Left renal pelvis (tissue), 4 donors: ENCODE measurements around the gene STX18. TPM values are rescaled to one million over a fixed set of nuclear protein-coding genes. Genes with fewer than 3 reads are reported as not detected.

Experiments used
- DNase-seq, 4 donors: peaks; one replicate each; pipeline ENCODE4 v3.0.0-alpha.2; 2013; ENCODE audit warnings: low read depth in 4 of 4, low spot score in 3 of 4
- polyA plus RNA-seq, 4 donors: library from polyadenylated mRNA; unstranded; fragments of 120-200 nt; gene quantifications; one replicate each; pipeline ENCODE4 v1.2.1, GENCODE V29; 2013; ENCODE audit not compliant: insufficient read length in 4 of 4

Gene STX18
- polyA plus RNA-seq, 4 donors = 50.6 to 88.1 (median 73.4) TPM

DNA sequence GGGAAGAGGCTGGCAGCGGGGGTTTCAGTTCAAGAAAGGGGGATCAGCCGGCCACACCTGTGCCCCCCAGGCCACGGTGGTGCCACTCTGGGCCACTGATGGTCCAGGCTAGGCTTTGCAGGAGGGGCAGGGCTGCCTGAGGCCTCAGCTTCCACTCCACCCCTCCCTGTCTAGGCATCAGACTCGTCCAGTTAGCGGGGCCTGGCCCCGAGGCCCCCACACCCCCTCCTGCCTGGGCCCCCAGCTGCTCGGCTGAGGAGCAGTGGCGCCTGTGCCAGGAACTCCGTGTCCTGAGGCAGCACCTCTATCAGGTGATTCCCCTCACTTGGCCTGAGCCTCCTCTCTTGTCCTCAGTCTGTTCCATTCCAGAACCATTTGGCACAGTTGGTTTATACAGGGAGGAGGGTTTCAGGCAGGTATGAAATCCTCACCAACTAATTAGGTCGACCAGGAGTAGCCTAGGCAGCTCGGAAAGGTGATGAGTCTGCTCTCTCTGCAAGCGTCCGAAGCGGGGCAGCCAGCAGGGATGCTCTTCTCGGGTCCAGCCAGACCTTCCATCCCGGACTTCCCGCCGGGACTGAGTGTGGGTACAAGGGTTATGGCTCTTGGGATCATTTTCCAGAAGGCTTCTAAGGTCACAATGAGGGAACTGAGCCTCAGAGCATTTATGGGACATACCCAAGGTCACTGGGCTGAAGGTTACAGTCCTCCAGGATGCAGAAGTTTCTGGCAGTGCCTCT lies 152.8 kb downstream of the STX18 start:
- DNase-seq = no peak

DNA sequence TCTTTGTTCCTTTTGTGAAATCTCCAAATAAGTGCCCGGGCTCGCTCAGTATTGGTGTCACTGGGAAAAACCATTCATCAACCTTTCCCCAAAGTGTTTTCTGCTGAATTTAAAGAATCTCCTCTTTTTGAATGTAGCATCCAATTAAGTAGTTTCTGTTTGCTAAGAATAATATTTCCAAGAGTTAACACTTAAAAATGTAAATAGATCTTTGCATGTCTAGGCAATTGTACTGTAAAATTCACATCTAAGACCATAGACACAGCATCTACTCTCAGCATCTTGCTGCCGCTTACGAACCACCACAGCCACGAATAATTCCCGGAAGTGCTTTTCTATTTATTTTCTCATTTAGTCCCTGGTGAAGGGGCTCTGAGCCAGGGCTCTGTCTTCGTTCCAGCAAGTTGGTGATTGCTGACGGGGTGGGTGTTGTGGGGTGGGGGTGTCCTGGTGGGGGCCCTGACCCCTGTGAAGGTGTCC lies 153.5 kb downstream of the STX18 start:
- DNase-seq = no peak

DNA sequence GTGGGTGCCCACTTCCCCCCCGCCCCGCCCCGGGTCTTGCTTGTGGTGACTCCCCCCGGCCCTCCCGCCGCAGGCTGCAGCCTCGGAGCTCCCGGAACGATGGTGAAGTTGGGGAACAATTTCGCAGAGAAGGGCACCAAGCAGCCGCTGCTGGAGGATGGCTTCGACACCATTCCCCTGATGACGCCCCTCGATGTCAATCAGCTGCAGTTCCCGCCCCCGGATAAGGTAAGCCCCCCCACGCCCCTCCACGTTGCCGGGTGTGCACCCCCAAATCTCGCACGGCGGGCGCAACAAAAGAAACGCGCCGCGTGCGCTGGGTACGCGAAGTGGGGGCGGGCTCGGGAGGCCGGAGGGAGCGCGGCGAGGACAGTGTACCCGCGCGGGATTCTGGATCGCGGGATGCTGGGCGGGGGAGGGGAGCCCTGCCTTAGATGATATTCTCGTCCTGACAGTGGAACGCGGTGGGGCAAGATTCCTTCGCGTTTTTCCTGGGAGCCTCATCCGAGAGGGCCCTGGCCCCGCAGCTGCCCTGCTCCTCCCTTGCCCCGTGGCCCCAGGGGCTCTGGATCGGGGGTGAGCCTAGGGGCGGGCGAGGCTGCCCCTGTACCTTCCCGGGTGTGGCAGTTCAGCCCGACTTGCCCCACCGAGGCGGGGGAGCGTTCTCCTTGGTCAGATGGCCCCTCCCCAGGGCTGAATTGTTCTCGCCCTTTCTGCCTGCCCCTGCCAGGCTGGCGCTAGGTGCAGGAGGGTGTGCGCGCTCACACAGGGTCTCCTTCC lies 154.1 kb downstream of the STX18 start:
- no peak for DNase-seq

DNA sequence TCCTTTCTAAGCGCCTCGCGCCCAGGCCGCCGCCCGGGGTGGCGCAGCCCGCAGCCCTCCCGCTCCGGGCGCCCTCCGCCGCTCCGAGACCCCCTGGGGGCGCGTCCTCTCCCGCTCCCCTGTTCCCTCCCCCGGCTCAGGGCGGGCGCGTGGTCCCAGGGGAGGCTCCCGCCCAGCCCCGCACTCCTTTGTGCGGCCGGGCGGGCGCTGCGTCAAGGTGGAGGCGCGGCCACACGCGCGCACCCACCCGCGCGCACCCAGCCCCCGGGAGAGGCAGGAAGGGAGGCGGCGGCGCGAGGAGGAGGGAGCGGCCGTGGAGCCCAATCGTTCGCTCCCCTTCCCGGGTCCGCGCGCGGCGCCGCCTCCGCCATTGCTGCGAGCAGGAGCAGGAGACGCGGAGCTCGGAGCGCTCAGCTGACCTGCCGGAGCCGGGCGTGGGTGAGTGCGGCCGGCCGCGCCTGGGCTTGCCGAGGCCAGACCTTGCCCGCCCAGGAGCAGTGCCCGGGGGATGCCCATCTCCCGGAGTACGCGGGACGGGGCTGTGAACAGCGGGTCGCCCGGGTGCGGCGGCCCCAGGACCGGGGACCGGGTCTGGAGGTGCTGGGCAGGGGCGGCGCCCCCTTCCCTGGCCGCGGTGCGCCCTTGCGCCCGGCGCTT lies 155.0 kb downstream of the STX18 start, which contains the start of gene NSG1:
Gene NSG1 (plus strand): TSS at position 367 of the 657 bp plus-strand sequence. CDS start 528 bp downstream, outside the sequence.
- no peak for DNase-seq

DNA sequence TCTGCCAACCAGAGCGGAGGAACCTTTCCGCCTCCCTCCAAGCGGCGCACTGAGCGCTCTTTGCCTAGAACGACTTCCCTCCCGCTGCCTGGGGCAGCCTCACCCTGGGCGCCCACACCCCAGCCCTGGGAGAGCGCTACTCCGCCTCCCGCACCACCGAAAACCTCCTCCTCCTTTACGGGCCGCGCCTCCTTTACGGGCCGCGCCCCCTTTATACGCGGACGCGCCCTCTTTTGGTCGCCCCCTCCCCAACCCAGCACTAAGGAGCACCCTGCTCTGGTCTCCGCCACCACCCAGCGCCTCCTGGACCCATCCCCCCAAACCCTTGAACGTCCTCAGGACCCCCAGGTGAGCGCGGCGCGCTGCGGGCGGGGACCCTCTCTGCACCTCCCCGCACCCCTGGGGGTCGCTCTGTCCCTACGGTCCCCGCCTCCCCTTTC lies 155.5 kb downstream of the STX18 start:
- no peak for DNase-seq

DNA sequence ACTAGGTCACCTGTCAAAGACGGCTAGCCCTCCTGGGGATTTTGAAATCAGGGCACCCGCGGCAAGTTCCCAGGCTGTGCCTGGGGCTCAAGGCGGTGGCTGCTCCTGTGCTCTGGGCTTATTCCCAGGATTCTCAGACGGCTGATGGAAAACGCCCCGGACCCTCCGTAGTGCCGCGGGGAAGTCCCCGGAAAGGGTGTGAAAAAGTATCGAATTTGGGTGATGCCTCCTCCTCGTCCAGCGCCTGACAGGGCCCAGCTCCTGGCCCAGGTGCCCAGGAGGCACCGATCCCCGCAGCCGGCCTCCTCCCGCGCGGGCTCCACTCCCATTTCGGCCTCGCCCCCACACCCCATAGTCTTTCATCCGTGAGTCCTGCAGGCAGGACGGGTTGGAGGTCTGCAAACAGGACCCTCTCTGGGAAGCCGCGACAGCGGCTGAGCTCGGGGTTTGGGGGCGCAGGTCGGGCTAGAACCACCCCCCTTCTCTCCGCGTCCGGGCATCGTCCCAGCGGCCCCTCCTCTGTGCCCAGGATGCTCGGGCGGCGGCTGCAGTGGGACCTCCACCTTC lies 156.0 kb downstream of the STX18 start:
- no peak for DNase-seq

DNA sequence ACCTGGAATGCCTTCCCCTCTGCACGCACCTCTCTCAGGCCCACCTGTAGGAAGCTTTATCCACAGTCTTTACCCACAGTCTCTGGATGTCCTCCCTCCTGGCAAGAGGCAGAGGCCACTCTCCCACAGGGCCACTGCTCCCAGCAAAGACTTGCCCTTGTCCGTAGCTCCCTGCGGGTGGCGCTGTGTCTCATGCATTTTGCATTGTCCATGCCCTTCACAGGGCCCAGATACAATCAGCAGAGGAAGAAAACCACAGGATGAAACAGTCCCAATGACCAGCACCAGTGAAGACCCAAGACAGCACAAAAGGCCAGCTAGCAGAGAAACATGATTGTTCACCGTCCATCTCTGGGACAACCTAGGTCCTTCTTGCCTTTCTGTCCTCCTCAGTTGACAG lies 157.0 kb downstream of the STX18 start:
- DNase-seq = no peak

DNA sequence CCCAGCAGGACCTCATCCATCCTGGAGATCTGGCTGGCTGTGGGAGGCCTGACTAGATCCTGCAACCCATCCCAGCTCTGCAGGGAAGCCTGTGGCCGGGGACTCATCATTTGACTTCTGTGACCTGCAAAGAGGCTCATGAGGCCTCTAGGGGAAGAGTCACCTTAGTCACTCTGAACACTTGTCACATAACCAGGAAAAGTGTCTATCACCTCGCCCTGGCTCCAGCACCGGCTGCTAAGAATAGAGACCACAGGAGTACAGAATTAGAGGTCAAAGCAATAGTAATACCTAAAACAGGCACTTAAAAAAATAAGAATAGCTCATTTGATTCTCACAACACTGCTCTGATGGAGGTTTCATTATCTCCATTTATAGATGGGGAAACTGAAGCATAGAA lies 158.8 kb downstream of the STX18 start:
- DNase-seq = no peak

DNA sequence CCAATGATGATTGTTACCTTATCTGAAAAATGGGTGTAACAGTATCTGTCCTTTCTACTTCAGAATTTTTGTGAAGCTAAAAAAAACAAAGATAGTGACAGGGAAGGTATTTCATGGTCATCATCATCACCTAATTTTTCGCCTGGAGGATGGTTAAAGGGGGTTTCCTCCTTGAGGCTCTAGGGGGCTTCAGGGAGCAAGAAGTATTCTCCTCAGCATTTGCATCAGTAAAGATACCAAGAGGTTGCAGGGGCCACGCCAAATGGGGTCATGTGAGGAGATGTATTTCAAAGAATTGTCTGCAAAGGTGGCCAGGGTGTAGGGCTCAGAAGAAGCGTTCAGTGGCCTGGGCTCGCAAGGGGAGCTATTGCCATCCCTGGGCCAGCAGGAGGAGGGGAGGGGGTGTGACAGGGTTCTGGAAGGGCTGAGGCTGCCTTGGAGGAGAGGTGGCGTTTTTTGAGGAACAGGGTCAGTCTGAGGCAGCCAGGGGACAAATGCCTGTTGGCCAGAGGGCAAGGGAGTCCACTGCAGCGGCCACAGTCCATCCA lies 162.2 kb downstream of the STX18 start:
- no peak for DNase-seq

DNA sequence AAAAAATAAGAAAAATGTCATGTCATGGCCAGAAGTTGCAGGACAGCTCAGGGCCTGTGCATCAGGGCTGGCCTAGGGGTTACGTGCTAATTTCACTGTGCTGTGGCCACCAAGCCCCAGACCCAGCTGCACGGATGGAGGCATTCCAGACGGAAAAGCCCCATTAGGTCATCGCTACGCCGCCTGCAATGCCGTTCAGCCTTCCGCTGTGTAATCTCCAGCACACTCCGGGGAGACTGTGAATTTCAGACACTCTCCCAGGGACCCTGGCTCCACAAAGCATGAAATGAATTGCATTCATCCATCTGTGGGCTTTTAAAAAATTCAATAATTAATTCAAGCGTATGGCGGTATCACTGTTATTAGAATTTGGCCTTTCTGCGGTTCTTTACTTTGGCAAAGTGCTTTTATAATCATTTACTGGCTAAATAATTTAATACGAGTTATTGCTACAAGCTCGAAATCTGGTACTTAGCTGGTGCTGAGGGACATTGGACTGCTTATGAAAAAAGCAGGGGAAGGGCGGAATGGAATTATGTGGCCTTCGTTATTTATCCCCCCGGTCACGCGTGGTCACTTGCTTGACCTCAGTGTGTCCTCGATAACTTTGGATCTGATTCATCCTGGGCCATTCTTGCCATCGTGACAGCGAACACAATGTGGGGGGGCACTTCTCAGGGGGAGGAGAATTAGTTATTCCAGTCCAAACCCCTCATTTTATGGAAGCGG lies 164.0 kb downstream of the STX18 start:
- DNase-seq = no peak

DNA sequence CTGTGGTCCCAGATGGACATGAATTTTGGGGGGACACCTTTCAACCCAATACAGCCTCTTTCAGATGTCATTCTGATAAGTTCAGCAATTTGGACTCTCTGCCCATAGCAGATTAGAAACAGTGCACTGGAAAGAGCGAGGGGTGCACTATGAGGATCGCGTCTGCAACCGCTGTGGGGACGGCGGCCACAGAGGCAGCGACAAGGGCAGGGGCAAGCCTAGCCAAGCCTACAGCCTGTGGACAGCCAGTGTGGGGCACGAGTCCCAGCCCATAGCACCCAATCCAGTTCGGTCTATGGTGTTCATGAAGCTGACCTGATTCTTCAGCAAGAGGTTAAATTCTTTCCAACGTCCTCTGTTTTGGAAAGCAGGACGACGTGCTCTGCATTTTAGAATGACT lies 164.7 kb downstream of the STX18 start:
- DNase-seq = no peak

DNA sequence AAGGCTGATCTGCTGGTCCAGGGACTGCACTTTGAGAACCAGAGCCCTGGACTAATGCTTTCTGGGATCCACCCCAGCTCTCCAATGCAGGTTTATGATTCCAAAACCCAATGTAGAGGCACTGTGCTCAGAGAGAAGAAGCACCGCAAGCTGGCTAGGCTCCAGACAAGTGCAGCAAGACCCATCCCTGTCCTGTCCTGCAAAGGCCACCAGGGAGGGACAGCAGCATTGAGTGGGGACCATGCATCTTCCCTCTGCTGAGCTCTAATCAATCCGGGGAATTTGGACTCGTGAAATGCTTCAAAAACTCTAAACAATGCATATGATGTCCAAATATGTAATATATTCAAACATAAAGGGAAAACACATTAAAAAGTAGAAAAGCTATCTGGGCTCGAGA lies 165.8 kb downstream of the STX18 start:
- DNase-seq = no peak

DNA sequence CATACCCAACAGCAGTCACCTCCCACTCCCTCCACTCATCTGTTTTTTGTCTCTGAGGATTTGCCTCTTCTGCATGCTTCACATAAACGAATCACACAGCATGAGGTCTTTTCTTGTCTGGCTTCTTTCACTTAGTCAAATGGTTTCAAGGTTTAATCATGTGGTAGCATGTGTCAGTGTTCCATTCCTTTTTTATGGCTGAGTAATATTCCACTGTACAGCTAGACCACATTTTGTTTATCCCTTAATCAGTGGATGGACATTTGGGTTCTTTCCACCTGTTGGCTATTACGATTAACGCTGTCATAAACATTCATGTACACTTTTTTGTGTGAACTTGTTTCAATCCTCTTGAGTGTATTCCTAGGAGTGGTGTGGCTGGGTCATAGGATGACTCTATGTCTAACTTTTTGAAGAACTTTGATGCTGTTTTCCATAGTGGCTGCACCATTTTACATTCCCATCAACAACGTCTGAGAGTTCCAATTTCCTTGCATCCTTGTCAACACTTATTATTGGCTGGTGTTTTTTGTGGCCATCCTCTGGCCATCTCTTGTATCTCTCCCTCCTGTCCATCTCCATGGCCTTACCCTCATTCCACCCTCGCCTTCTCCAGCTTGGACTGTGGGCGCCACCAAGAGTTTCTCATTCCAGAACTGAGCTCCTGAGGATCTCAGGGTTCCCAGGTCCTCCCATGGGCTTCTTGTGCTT lies 167.3 kb downstream of the STX18 start:
- no peak for DNase-seq

Other genes starting within 250 kb of the STX18 start
- 1 to 10 TPM; 4.4 to 5.4 (median 4.9) TPM for gene NSG1, start 154.9 kb downstream of the STX18 start, polyA plus RNA-seq